GM21390 (cell line): Measurements from ENCODE around the gene C10orf88.

ENCODE experiments used
- ATAC-seq: cut with Tn5 transposase; IDR thresholded peaks from one replicate; pipeline ENCODE4 v1.9.1; 2021; ENCODE audit not compliant: unreplicated experiment

C10orf88 gene

GRCh38 chr10:122953902-122954730, at the start of gene C10orf88:
Gene C10orf88, minus strand, starts transcription at chr10:122954227. Its CDS starts 49 bp downstream, at chr10:122954178.
- ATAC-seq: peak; percentile 99

GRCh38 chr10:123001370-123001769, 47.3 kb upstream of the C10orf88 start:
- no peak for ATAC-seq

- ATAC-seq: no peak
These were observed 46.1 kb upstream of the C10orf88 start for GRCh38 chr10:123000155-123000554.

GRCh38 chr10:122999347-122999746, 45.3 kb upstream of the C10orf88 start:
- ATAC-seq: no peak

- ATAC-seq: no peak
These were observed 44.9 kb upstream of the C10orf88 start for GRCh38 chr10:122998934-122999333.

GRCh38 chr10:122998360-122998917, 44.4 kb upstream of the C10orf88 start:
- no peak for ATAC-seq

GRCh38 chr10:122997864-122998263, 43.8 kb upstream of the C10orf88 start:
- no peak for ATAC-seq

GRCh38 chr10:122995936-122996335, 41.9 kb upstream of the C10orf88 start:
- no peak for ATAC-seq

GRCh38 chr10:122993797-122994336, 39.8 kb upstream of the C10orf88 start:
- ATAC-seq: no peak

- no peak for ATAC-seq
These were observed 38.1 kb upstream of the C10orf88 start for GRCh38 chr10:122992031-122992585.

GRCh38 chr10:122990278-122990677, 36.3 kb upstream of the C10orf88 start:
- no peak for ATAC-seq

- no peak for ATAC-seq
These were observed 34.5 kb upstream of the C10orf88 start for GRCh38 chr10:122988501-122988900.

- ATAC-seq: no peak
These were observed 32.3 kb upstream of the C10orf88 start for GRCh38 chr10:122986335-122986734.

GRCh38 chr10:122984708-122985107, 30.7 kb upstream of the C10orf88 start:
- ATAC-seq: no peak

- no peak for ATAC-seq
These were observed 29.9 kb upstream of the C10orf88 start for GRCh38 chr10:122983898-122984297.

- no peak for ATAC-seq
These were observed 27.0 kb upstream of the C10orf88 start for GRCh38 chr10:122981066-122981464.

- peak; percentile 98 for ATAC-seq
These were observed 26.4 kb upstream of the C10orf88 start, which contains the start of gene PSTK for GRCh38 chr10:122980209-122981065. Gene PSTK, plus strand, starts transcription at chr10:122980401. Its CDS starts 79 bp downstream, at chr10:122980480.

GRCh38 chr10:122974543-122975064, 20.6 kb upstream of the C10orf88 start:
- ATAC-seq: no peak

- ATAC-seq: no peak
These were observed 20.0 kb upstream of the C10orf88 start for GRCh38 chr10:122974023-122974422.

- no peak for ATAC-seq
These were observed 14.7 kb upstream of the C10orf88 start for GRCh38 chr10:122968698-122969097.

- ATAC-seq: no peak
These were observed 12.9 kb upstream of the C10orf88 start for GRCh38 chr10:122966879-122967278.
